Measurements from ENCODE around the gene SEC16A.

SEC16A gene

DNA sequence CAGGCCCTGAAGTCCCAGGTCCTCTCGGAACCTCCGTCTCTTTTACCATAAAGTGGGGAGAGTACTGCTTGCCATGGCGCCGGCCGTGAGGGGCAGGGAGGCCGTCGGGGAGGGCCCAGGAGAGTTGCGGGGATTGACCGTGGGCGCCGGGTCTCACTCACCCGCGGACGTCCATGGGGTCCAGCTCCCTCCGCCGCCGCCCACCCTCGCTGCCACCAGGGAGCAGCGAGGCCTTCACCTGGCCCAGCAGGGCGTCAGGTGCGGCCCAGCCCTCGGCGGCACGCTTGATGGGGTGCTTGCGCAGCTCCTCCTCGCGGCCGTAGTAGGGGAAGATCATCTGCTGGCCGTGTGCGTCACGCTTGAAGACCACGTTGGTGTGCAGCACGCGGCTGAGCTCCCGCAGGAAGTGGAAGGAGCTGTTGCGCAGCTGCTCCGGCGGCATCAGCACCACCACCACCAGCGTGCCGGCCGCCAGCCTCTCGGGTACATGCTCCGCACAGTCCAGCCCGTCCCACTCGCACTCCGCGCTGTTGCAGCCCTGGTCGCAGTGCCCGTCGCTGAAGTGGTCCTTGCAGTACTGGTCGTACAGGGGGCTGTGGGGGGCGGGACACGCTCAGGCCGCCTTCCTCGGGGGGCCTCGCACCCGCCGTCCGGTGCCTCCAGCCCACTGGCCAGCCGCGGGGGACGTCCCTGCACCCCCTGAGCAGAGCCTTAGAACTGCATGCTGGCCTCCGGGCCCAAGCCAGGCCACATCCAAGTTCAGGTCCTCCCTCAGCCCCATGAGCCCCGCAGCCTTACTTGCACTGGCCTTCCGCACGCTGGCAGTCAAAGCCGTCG is 21.9 kb upstream of the SEC16A start:
- no peak for DNase-seq (ENCODE audit: low read depth in 3 of 3, low spot score in 1 of 3)

GRCh38 chr9:136502940-136503550 is 20.2 kb upstream of the SEC16A start:
- no peak for DNase-seq (ENCODE audit: low read depth in 3 of 3, low spot score in 1 of 3)

- no peak for DNase-seq (ENCODE audit: low read depth in 3 of 3, low spot score in 1 of 3)
Observed at GRCh38 chr9:136502196-136502595, 19.4 kb upstream of the SEC16A start.

DNA sequence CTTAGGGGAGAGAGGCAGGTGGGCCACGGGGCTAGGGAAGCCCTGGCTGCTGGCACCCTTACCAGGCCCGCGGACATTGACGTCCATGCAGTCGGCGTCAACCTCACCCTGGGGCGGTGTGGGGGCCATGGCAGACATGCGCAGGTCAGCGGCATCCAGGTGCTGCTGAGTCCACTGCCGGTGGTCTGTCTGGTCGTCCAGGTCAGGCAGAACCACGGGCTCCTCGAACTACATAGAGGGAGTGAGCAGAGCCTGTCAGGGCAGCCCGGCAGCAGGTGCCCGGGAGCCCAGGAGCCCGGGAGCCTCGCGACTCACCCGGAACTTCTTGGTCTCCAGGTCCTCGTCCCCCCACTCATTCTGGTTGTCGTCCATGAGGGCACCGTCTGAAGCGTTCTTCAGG is 18.8 kb upstream of the SEC16A start:
- DNase-seq (ENCODE audit: low read depth in 3 of 3, low spot score in 1 of 3): no peak

GRCh38 chr9:136499935-136500910 is 17.4 kb upstream of the SEC16A start:
- DNase-seq (ENCODE audit: low read depth in 3 of 3, low spot score in 1 of 3): no peak

DNA sequence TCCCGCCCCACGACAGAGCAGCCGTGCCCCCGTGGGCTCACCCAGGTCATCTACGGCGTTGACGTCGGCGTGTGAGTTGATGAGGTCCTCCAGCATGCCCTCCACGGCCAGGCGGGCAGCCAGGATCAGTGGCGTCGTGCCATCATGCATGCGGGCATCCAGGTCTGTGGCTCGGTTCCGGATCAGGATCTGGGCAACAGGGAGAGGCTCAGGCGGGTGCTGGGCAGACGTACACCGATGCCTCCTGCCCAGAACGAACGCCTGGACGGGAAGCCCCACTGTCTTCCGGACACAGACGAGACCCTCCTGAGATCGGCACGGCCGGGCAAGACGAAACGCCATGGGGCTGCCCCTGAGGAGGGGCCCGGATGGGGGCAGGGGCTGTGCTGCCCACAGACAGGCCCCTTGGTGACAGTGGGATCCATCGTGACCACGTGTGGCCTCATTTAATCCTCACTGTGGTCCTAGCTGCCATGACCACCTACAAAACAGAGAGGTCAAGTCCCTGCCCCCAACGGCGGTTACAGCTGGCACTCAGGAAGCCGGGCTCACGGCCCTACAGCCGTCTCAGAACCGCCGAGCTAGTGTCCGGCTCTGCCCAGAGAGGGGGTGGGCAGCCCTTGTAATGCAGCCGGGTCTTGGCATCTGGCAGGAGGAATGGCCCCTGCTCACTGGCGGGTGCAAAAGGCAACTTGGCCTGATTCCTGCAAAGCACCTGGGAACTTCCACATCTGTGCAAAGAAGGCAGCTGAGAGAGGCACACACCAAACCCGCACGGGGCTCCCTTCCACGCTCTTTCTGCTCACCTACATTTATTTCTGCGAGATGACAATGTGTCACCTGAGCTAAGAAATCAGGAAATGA is 16.5 kb upstream of the SEC16A start:
- no peak for DNase-seq (ENCODE audit: low read depth in 3 of 3, low spot score in 1 of 3)

GRCh38 chr9:136497916-136498695 is 15.3 kb upstream of the SEC16A start:
- DNase-seq (ENCODE audit: low read depth in 3 of 3, low spot score in 1 of 3): no peak

GRCh38 chr9:136496801-136497620 is 14.2 kb upstream of the SEC16A start:
- DNase-seq (ENCODE audit: low read depth in 3 of 3, low spot score in 1 of 3): no peak

GRCh38 chr9:136496181-136496580 is 13.3 kb upstream of the SEC16A start:
- no peak for DNase-seq (ENCODE audit: low read depth in 3 of 3, low spot score in 1 of 3)

- no peak for DNase-seq (ENCODE audit: low read depth in 3 of 3, low spot score in 1 of 3)
Observed at GRCh38 chr9:136495238-136495800, 12.5 kb upstream of the SEC16A start.

DNA sequence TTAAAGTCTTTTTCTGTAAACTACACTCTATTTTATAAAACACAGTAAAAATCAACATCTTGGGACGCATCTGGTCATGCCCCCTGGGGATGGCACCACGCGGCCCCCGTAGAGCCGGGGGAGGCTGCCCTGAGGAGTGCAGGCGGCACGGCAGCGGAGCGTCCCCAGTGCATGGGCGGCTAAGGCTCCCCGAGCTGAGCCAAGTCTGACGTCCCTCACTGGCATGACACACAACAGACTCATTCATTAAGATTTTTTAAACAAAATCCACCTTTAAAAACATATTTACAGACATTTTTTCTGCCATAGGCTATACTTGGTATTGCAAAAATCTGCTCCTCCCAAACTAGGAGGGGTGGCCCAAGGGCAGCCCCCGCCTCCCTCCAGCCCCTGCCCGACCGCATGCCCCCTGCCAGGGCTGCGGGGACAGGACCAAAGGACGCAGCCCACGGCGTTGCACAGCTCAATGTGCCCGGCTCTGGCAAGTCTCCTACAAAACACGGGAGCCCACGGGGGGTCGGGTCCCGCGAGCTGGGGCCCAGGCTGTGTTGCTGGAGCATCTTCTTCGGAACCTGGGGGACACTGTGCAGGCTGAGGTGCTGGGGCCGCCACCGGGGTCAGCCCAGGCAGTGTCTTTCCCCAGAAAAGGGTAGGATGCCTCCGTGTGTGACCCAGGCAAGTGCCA is 11.8 kb upstream of the SEC16A start:
- no peak for DNase-seq (ENCODE audit: low read depth in 3 of 3, low spot score in 1 of 3)

DNA sequence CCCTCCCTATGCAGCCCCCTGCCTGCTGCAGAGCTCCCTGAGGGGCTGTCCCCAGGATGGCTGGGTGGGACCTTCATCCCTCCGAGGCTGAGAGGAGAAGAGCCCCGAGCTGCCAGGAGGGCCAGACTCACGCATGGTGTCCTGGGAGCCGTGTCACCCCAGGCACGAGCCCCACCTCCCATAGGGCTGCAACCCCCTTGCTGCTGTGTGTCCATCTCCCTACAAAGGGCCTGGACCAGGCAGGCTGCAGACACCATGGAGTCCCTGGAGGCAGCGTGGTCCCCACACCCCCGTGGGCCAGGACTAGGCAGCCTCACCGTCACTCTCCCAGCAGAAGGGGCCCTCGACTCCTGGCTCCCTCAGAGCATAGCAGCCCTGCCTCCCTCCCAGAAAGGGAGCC is 11.2 kb upstream of the SEC16A start:
- DNase-seq (ENCODE audit: low read depth in 3 of 3, low spot score in 1 of 3): no peak

GRCh38 chr9:136493567-136493971 is 10.7 kb upstream of the SEC16A start:
- no peak for DNase-seq (ENCODE audit: low read depth in 3 of 3, low spot score in 1 of 3)

DNA sequence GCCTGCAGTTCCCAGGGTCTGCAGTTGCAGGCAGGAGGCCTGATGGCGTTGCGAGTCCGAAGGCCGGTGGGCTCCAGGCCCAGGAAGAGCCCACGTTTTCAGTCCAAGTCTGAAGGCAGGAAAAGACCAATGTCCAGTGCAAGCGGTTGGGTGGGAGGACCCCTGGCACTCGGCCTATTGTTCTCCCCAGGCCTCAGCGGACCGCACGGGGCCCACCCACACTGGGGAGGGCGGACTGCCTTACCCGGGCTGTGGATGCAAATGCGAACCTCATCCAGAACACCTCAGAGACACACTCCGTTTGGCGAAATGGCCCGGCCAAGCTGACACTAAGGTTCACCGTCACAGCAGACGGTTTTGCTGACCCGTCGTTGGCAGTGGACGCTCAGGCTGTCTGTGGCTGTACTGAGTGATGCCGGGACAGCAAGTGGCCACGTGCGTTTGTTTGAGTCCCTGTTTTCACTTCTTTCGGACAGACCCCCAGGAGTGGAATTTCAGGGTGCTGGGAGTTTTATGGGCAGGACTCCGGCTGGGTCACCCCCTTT is 10.2 kb upstream of the SEC16A start:
- DNase-seq (ENCODE audit: low read depth in 3 of 3, low spot score in 1 of 3): no peak

DNA sequence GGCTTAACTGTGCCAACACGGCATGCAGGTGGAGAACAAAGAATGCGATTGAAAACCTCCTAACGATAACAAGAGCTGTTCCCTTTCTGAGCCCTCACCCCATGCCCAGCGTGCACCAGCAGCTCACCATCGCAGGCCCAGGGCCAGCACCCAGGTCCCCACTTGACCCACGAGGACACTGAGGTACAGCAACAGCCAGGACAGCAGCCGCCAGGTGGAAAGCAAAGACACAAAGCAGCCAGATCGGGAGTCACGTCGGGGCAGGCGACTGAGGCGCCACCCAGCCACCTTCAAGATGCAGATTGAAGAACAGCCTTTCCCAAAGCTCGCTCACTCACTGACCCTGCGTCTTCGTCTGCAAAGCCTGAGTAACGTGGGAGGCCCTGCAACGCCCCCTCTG is 6.9 kb upstream of the SEC16A start:
- no peak for DNase-seq (ENCODE audit: low read depth in 3 of 3, low spot score in 1 of 3)

GRCh38 chr9:136488247-136489214 is 5.7 kb upstream of the SEC16A start:
- peak; percentile 40 to 73 (median 55) for DNase-seq (ENCODE audit: low read depth in 3 of 3, low spot score in 1 of 3)

GRCh38 chr9:136487672-136488071 is 4.8 kb upstream of the SEC16A start:
- DNase-seq (ENCODE audit: low read depth in 3 of 3, low spot score in 1 of 3): no peak

Data from stimulated activated CD4-positive, alpha-beta T cell treated with anti-CD3 and anti-CD28 coated beads, TNF-alpha, amount 100 ng/mL, for 1 hour (primary cell).